ENCODE measurements around the gene MTIF3.

The MTIF3 gene, protein sequence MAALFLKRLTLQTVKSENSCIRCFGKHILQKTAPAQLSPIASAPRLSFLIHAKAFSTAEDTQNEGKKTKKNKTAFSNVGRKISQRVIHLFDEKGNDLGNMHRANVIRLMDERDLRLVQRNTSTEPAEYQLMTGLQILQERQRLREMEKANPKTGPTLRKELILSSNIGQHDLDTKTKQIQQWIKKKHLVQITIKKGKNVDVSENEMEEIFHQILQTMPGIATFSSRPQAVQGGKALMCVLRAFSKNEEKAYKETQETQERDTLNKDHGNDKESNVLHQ

DNA sequence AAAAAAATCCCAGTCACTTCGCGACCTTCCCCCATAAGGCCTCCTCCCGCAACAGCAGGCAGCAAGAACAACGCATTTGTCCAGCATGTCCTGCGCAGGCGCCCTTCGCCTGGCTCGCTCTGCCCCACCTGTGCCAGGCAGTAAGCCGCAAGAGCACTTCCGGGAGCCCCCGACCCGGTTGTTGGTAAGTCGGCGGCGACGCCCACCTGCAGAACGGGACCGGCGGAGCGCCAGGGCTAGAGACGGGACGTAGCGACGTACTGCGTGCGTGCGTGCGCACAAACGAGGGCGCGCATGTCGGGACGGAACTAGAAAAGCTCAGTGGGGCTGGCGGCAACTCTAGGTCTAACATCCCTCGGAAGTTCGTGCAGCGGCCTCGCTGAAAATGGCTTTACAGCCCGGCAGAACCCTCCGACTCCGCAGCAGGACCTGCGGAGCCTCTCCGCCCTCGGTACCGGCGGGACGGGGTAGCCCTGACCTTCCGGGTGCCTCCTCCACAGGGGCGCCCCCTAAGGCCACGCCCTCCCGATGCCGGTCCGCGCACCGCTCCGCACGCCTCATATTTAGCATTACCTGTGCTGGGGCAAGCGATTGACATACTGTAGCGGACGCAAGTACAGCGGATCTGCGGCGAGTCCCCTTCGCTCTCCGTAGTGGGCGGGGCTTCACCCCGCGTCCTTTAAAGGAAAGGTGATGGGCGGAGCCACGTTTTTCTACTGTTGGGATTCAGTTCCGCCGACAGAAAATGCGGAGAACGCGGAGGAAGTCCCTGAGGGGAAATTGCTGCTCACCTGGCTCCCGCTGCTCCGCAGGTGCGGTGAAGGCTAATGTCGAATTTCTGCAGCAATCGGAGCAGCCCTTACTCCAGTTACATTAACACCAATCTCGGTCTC, at the start of gene MTIF3:
Gene MTIF3, minus strand, starts transcription at position 629 of the 893 bp plus-strand sequence. CDS start 10,116 bp downstream, outside the sequence.
- peak; percentile 97 for DNase-seq

DNA sequence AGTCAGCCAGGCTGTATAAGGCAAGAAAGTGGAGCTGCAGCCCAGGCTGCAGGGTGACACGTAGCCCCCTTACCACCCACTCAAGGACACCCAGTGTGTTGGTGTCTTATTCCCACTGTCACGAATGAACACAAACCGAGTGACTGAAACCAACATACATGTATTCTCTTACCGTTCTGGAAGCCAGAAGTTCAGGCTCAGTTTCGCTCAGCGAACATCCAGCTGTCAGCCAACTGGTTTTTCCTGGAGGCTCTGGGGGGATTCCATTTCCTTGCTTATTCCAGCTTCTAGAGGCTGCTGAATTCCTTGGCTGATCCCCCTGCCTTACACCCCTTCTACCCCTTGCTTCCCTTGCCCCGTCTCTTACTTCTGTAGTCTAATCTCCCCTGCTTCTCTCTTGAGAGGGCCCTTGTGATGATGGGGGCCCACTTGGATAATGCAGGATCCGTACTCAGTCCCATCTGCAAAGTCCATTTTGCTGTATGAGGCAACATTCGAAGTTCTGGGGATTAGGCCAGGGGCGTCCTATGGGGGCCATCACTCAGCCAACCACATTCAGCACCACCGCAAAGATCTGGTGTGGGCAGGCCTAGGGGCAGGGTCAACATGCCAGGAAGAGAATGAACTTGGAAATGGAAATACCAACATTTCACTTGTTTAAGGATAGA, 47.3 kb upstream of the MTIF3 start:
- DNase-seq = no peak

DNA sequence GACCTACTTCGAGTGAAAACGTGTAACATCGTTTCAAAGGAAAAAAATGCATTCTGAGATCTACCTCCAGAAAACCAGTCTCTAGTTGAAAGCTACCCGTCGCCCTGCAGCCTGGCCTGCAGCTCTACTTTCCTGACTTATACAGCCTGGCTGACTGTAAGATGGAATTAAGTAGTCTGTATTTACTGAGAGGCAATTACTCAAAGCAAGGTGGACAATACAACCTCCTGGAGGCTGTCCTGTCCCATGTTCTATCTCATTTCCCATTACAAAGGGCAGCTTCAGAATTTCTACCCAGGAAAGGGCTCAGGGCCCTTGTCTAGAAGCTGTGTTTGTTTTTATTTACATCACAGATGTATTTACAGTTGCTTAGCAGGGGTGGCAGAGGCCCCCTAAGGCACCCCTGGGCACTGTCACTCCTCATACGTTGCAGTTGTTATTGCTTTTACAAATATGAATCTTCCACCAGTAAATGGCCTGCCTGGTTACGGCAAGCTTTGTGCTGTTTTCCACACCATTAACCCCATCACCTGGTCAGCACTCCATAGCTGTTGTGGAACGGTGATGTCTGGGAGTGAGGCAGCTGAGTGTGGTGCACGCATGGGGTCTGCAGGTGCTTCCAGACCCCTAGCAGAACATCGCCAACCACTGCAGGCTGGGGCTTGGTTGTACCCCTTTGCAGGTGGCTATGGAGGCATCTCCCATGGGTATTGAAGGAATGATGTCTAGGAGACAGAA, 46.3 kb upstream of the MTIF3 start:
- DNase-seq = no peak

DNA sequence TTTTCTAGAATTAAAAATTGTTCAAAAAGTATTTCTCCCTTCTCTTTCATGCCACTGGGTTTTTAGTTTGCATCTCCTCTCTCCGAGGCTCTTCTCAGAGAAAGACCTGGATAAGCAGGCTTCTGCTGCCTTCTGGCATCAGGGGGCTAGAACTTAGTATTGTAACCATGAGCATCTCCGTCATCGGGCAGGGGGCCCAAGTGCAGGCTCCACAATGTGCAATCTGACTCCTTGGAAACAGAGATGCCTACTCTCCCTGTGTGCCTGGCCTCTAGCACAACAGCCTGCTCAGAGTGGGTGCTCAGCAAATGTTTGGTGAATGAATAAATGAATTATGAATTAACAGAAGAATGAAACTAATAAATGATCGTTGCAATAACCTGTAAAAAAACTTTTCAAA, 45.6 kb upstream of the MTIF3 start:
- DNase-seq = no peak

DNA sequence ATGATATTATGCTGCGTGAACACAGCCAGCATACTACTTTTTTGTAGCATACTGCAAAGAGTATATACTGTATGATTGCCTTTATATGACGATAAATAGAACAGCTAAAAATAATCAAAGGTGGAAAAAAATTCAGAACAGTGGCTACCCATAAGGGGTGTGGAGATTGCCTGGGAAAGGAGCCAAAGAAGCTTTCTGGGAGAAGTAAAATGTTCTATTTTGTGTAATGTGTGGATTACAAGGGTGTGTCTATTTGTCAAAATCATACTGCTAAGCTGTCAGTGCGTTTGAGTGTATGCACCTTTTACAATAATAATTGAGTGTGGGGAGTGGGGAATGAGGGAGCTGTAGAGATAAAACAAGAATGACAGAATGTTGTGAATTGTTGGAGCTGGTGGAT, 45.2 kb upstream of the MTIF3 start:
- DNase-seq = no peak

DNA sequence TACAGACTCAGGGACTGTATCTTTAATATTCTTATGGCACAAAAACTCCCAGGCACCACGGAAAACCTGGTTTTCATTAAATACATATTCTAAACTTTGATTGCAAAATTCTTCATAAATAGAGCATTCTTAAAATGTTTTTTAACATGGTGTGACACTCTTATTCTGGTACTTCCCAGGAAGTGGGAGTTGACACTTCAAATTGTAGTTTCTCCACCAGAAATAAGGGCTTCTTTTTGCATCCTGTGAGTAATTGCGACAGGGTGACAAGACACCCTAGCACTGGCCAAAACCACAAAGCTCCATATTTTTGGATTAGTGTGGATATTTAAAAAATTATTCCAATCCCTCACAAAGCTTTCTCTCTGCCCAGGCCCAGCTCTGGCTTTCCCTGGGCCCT, 43.6 kb upstream of the MTIF3 start:
- no peak for DNase-seq

DNA sequence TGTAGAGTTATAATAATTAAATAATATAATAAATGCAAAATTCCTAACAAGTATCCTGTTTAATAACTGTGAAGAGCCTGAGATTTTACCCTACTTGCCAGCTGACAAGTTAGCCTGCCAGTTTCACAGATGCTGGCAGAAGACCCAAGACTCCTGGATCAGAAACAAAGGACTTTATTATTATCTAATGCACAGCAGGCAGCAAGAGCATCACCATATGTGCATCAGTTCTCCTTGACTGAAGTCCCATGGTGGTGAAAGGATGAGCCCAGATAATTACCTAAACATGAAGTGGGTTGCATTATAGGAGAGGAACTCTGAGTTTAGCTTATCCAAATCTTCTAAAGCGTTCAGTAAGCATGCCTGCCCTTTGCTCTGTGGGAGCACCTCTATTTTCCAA, 39.1 kb upstream of the MTIF3 start:
- DNase-seq = no peak

DNA sequence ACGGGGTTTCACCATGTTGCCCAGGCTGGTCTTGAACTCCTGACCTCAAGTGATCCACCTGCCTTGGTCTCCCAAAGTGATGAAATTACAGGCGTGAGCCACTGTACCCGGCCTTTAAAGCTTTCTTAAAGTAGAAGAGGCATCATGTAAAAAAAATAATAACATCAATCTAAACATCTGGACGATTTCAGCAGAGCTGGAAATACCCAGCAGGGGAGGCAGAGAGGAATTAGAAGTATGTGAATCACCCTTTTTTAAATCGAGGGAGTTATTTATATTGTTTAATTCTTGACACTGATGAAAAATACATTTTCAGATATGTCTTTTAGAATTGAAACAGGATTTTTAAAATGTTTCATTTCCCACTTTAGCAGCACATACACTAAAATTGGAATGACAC, 37.4 kb upstream of the MTIF3 start:
- DNase-seq = no peak

DNA sequence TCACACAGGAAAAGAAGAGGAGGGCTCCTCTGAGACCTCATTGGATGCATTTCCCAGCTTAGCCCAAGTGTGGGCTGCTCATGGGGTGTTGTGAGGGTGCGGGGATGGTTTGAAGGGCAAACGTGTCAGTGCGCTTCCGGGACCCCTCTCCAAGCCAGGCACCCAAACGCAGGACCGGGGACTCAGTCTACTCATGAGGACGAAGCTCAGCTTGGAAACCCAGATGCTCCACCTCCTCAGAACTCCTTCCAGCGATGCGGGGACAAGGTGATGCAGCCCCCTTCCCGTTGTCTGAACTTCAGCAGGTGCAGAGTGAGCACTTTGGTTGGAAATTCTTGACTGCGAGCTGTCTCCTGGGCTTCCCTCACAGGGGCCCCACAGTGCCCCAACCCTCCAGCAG, 33.1 kb upstream of the MTIF3 start:
- no peak for DNase-seq

DNA sequence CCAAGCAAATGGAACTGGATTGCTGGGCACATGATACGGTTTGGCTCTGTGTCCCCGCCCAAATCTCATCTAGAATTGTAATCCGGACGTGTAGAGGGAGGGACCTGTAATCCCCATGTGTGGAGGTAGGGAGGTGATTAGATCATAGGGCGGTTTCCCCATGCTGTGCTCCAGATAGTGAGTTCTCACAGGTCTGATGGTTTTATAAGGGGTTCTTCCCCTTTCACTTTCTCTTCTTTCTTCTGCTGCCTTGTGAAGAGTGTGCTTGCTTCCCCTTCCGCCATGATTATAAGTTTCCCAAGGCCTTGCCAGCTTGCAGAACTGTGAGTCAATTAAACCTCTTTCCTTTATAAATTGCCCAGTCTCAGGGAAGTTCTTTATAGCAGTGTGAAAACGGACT, 32.6 kb upstream of the MTIF3 start:
- no peak for DNase-seq

DNA sequence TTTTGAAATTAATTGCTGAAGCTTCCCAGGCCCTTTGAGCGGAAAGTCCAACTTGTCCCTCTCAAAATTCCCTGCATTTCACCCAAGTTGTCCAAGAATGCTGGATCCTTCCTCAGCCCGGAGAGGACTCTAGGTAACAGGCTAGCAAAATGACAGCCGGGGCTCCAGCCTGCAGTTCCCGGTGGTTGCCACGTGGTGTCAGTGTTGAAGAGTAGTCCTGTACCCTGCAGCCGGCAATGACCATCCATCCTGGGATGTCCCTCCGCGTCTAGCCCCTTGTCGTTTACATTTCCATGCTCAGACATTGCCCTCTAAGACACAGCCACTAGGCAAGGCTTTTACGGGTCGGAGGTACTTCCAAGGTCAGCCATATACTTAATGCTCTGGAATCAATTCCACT, 31.4 kb upstream of the MTIF3 start:
- DNase-seq = peak; percentile 24

DNA sequence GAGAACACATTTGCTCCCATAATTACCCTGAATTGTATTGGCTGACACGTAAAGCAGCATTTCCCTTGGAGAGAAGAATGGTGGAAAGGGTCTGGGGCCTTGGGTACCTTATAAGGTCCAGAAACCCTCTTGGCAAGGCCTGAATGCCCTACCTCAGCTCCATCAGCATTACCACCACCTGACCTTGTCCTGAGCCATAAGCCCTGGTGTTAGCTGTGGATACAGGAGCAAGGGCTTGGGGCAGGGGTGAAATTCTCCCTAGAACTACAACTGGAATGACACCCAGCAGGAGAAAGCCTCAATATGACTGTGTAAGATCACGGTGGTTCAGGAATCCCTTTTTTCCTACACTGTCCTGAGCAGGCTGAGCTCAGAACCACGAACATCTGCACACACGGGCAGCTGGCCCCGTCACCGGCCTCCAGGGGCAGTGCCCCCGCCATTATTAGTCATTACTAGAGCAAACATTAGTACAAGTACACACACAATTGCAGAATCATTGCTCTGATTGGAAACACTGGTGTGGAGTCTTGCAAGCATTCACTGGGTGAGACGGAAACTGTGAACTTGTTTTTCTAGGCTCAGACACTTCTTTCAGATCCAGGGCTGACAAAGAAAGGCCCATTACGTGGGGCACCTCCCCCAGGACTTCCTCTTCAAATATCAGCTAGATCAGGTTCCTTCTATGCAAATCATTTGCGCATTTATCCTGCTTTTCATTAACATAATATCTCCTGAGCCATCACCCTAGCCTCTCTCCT, 26.8 kb upstream of the MTIF3 start:
- no peak for DNase-seq

DNA sequence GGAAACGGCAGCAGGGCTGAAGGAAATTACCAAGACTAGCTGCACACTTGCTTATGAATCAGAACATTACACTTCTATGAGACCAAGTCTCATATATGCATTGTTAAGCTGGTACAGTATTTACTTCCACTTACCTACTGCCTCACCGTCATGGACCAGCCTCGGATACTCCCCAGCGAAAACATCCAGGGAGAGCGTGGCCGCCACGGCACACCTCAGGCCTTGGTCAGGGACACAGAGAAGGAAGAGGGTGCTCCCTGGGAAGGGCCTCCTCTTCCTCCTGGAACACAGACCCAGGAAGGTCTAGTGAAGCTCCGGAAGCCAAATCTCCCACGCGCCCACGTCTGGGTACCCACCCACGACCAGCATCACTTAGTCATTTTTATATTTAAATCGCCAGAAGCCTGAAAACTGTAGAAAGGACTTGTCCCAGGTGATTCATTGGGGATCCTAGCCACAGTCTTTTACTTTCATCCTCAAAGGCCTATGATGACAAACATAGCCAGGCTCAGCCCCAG, 24.4 kb upstream of the MTIF3 start:
- no peak for DNase-seq

DNA sequence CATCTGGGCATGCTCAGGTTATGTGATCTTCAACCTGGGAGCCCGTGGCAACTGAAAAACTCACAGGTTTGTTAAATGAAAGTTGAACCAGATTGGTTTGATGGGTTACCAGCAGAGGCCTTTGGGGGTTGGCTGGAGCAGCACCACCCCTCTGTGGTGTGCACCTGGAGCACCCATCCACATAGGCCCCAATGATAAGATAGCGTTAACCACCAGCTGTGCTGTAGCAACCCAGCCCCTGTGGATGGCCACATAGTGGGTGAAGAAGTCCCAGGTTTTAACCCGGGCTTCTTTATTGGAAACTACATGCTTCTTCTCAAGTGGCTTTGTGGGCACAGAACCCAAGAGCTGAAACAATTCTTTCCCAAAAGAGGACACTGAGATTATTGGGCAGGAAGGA, 22.6 kb upstream of the MTIF3 start:
- no peak for DNase-seq

DNA sequence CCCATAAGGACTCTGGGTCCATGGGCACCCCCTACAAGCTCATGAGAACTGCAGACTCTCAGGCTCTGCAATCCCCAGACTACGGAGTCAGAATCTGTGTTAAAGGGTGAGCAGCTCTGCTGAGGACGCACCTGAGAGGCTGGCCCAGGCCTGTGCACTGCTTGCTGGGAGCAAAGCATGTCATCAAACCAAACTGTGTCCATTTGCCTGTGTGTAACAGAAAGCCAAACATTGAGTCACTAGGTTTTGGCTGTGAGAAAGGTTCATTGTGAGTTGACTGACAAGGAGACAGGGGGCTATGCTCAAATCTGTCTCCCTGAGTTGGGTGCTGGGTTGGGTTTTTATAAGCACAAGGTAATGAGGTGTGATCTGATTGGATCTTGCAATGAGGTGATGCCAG, 22.1 kb upstream of the MTIF3 start:
- DNase-seq = no peak

DNA sequence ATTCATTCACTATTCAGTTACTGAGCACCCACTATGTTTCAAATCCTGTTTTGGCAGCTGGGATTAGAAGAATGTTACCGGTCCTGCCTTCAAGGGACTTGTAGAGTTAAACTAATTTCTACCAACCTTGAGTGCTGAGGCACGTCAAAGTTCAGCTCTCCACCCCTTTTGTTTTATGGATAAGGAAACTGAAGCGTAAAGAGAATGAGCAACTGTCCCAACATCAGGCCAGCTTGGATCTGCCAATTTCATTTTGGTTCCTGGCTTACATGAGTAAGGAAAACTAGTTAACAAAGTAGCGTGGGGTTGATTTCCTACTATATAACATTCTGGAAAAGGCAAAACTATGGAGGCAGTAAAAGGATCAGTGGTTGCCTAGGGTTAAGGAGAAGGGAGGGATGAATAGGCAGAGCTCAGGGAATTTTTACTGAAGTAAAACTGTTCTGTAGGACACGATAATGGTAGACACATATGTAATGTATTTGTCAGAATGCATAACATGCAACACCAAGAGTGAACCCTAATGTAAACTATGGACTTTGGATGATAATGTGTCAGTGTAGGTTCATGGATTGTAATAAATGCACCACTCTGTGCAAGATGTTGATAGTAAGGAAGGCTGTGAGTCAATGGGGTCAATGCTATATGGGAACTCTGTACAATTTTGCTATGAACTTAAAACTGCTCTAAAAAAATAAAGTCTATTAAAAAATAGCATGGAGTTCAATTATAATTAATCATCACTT, 19.9 kb upstream of the MTIF3 start:
- no peak for DNase-seq

DNA sequence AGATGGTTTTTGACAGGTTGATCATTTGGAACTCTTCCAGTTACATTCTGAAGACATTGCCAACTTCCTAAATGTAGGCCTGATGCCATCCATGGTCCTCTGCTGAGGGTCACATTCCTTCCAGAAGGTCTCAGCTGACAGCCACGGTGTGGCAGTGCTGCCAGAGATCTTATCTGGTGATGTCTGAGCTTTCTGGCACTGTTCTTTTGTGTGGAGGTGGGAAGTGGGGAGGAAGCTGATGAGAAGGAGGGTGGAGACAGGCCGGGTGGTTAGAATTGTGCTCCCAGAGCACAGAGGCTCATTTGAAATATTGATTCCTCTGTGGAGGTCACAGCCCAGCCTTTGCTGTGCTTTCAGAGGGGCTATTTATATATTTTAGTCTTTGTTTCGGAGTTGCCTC, 16.1 kb upstream of the MTIF3 start:
- no peak for DNase-seq

DNA sequence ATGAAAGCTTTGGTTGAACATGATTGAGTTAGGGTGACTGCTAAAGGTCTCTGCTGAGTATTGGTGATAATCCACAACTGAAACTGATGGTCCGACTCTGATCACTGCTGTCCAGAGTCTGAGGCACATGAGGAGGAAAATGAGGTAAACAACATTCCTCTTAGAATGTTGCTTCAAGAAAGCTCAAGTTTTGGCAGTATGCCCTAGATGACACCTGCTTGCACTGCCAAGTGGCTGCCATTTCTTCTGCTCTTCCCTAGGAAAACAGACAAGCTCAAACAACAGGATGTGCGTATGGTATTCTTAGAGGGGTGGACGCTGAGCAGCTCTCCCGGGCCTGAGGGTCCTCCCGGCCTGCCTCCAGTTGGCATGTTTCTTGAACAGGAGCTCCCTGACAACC, 15.2 kb upstream of the MTIF3 start:
- DNase-seq = no peak

DNA sequence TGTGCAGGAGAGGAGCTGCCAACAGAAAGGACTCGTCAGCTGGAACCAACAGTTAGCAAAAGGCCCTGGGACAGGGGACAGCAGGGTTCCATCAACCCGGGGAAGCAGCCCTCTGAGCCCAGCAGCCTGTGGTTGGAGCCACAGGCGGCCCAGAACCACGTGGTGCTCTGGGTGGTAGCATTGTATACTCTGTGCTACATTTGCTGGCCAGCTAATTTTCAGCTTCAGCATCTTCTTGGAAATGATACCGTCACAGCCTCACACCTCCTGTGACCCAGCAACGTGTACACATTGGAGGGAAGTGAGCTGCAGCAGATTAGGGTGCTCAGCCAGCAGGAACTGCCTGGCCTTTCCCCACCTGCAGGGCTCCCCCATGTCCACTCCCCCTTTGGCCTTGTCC, 13.1 kb upstream of the MTIF3 start:
- no peak for DNase-seq

DNA sequence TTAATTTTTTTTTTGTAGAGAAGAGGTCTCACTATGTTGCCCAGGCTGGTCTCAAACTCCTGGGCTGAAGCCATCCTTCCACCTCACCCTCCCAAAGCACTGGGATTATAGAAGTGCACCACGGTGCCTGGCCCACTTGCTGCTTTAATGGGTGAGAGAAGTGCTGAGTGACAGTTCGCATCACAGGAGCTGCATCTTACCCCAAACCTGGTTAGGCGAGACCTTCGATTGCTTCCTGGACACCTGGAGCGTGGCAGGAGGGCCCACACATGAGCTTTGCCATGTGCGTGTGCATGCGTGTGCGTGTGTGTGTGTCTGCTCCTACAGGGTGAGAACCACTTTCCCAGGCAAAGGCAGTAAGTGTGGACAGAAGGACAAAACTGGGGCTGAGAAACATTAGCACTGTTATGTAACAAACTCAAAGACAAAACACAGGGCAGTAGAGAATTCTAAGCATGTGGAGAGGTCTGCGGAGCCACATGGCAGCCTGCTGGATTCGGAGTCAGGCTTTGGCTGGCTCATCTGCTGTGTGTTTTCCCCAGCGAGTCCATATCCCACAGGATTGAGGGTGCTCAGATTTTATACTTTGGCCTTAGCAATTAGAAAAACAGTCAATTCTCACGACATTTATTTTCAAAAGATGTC, 11.7 kb upstream of the MTIF3 start:
- no peak for DNase-seq

DNA sequence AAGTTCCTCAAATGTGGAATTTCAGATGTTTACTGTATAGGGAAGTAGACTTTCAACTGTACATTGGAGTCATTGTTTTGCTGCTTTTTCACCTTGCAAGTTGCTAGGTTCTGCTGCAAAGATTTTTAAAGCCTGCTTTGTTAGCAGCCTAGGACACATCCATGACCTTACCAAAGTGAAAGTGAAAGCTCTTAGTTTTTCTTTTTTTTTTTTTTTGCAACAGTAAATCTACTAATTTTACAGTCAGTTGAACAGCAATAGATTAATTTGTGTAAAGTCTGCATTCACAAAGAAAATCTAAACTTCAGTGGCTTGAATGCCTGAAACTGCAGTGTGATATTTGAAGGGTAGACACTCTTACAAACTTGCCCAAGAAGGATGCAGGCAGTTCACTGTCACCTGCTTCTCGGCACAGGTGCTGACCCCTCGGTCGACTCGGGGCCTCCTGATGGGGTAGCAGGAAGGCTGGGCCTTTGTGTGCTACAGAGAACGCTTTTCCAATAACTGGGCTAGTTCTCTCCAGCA, 5.0 kb upstream of the MTIF3 start:
- DNase-seq = no peak

Data from activated T-cell treated with anti-CD3 and anti-CD28 coated beads, Interleukin-2, amount 50 U/mL, for 1 hour (primary cell).